IgD-negative memory B cell (primary cell): ENCODE data around the gene NPAS3. TPM values are rescaled to one million over a fixed set of nuclear protein-coding genes. Genes with fewer than 3 reads are reported as not detected.

ENCODE experiments used
- H3K27ac Mint-ChIP-seq, 3 donors: one replicate each; pipeline ENCODE4 v1.8.0; 2020 to 2022; ENCODE audit warnings: mild to moderate bottlenecking in 3 of 3, mixed read lengths in 3 of 3, moderate library complexity in 1 of 3
- H3K27me3 Mint-ChIP-seq: one replicate; pipeline ENCODE4 v1.8.0; 2021; ENCODE audit warnings: mixed read lengths
- H3K36me3 Mint-ChIP-seq: one replicate; pipeline ENCODE4 v1.8.0; 2020; ENCODE audit warnings: mild to moderate bottlenecking, mixed read lengths
- H3K4me1 Mint-ChIP-seq, 3 donors: one replicate each; pipeline ENCODE4 v1.8.0; 2020 to 2022; ENCODE audit warnings: mixed read lengths in 3 of 3, mild to moderate bottlenecking in 1 of 3
- H3K4me3 Mint-ChIP-seq, 4 donors: one replicate each; pipeline ENCODE4 v1.8.0; 2020 to 2022; ENCODE audit warnings: mild to moderate bottlenecking in 4 of 4, mixed read lengths in 4 of 4, moderate library complexity in 3 of 4
- H3K9me3 Mint-ChIP-seq, 3 donors: one replicate each; pipeline ENCODE4 v1.8.0; 2020 to 2021; ENCODE audit warnings: mixed read lengths in 3 of 3, mild to moderate bottlenecking in 1 of 3
- polyA plus RNA-seq: library from polyadenylated mRNA; unstranded; fragments of 300-500 nt; fragmentation: Illumina TruSeq; gene quantifications from one replicate; pipeline ENCODE4 v1.2.3, GENCODE V29; 2021

NPAS3 gene
- not detected for polyA plus RNA-seq

- Mint-ChIP-seq H3K27me3 (peaks cover 37% of the 10 kb centered on the region), H3K4me3 (peak within 1 kb of the TSS; percentile 74 to 97 (median 87)), H3K36me3 (no peaks in the 10 kb centered on the region), H3K4me1 (peaks cover 5 to 9% (median 7%) of the 10 kb centered on the region in 3 donors), H3K9me3 (peaks cover 0 to 2% (median 0%) of the 10 kb centered on the region in 3 donors), H3K27ac (peak within 1 kb of the TSS in 1 of 3 donors; percentile 96)
These were observed at the start of gene NPAS3 for GRCh38 chr14:32938719-32939253. Gene NPAS3 (plus strand): TSS chr14:32938879.

GRCh38 chr14:32896979-32897697, 41.5 kb upstream of the NPAS3 start:
- no peak overlapping the region for H3K27ac Mint-ChIP-seq
- peaks cover 0 to 5% (median 0%) of the 10 kb centered on the region in 3 donors for H3K4me1 Mint-ChIP-seq
- H3K36me3 Mint-ChIP-seq = no peaks in the 10 kb centered on the region
- peak overlapping the region in 2 of 4 donors; percentile 46 to 62 for H3K4me3 Mint-ChIP-seq
- no peaks in the 10 kb centered on the region for H3K9me3 Mint-ChIP-seq
- H3K27me3 Mint-ChIP-seq = no peaks in the 10 kb centered on the region

GRCh38 chr14:32897698-32898064, 41.0 kb upstream of the NPAS3 start:
- Mint-ChIP-seq H3K9me3 (no peaks in the 10 kb centered on the region), H3K36me3 (no peaks in the 10 kb centered on the region), H3K27ac (no peak overlapping the region), H3K27me3 (no peaks in the 10 kb centered on the region), H3K4me1 (peaks cover 0 to 5% (median 0%) of the 10 kb centered on the region in 3 donors), H3K4me3 (peak overlapping the region in 1 of 4 donors; percentile 76)

GRCh38 chr14:32898876-32899275, 39.8 kb upstream of the NPAS3 start:
- H3K4me1 Mint-ChIP-seq = peaks cover 0 to 5% (median 0%) of the 10 kb centered on the region in 3 donors

GRCh38 chr14:32900547-32900946, 38.1 kb upstream of the NPAS3 start:
- H3K27me3 Mint-ChIP-seq = no peaks in the 10 kb centered on the region
- H3K36me3 Mint-ChIP-seq = no peaks in the 10 kb centered on the region
- H3K27ac Mint-ChIP-seq = no peak overlapping the region
- no peak overlapping the region for H3K4me3 Mint-ChIP-seq
- H3K9me3 Mint-ChIP-seq = no peaks in the 10 kb centered on the region
- peaks cover 0 to 5% (median 0%) of the 10 kb centered on the region in 3 donors for H3K4me1 Mint-ChIP-seq

More at GRCh38 chr14:32898876-32899275, 39.8 kb upstream of the NPAS3 start:
- H3K36me3 Mint-ChIP-seq = no peaks in the 10 kb centered on the region
- no peaks in the 10 kb centered on the region for H3K27me3 Mint-ChIP-seq
- no peak overlapping the region for H3K27ac Mint-ChIP-seq
- no peak overlapping the region for H3K4me3 Mint-ChIP-seq
- H3K9me3 Mint-ChIP-seq = no peaks in the 10 kb centered on the region

- Mint-ChIP-seq H3K27me3 (no peaks in the 10 kb centered on the region), H3K9me3 (peaks cover 3 to 6% (median 4%) of the 10 kb centered on the region in 3 donors), H3K36me3 (no peaks in the 10 kb centered on the region), H3K4me3 (no peak overlapping the region), H3K27ac (no peak overlapping the region), H3K4me1 (no peaks in the 10 kb centered on the region)
These were observed 33.7 kb upstream of the NPAS3 start for GRCh38 chr14:32905013-32905412.

GRCh38 chr14:32906672-32907071, 32.0 kb upstream of the NPAS3 start:
- H3K36me3 Mint-ChIP-seq = no peaks in the 10 kb centered on the region
- no peaks in the 10 kb centered on the region for H3K27me3 Mint-ChIP-seq
- peaks cover 3 to 6% (median 4%) of the 10 kb centered on the region in 3 donors for H3K9me3 Mint-ChIP-seq

GRCh38 chr14:32908196-32909084, 30.2 kb upstream of the NPAS3 start:
- Mint-ChIP-seq H3K4me3 (no peak overlapping the region), H3K9me3 (peaks cover 3 to 6% (median 4%) of the 10 kb centered on the region in 3 donors), H3K27me3 (no peaks in the 10 kb centered on the region), H3K27ac (no peak overlapping the region), H3K36me3 (no peaks in the 10 kb centered on the region), H3K4me1 (no peaks in the 10 kb centered on the region)

More at GRCh38 chr14:32906672-32907071, 32.0 kb upstream of the NPAS3 start:
- Mint-ChIP-seq H3K4me3 (no peak overlapping the region), H3K4me1 (no peaks in the 10 kb centered on the region), H3K27ac (no peak overlapping the region)

- Mint-ChIP-seq H3K27me3 (no peaks in the 10 kb centered on the region), H3K36me3 (no peaks in the 10 kb centered on the region), H3K27ac (no peak overlapping the region), H3K9me3 (peaks cover 0 to 2% (median 0%) of the 10 kb centered on the region in 3 donors), H3K4me3 (no peak overlapping the region), H3K4me1 (no peaks in the 10 kb centered on the region)
These were observed 25.0 kb upstream of the NPAS3 start for GRCh38 chr14:32913725-32914124.

GRCh38 chr14:32914391-32914790, 24.3 kb upstream of the NPAS3 start:
- Mint-ChIP-seq H3K4me1 (no peaks in the 10 kb centered on the region), H3K4me3 (no peak overlapping the region), H3K9me3 (peaks cover 0 to 2% (median 0%) of the 10 kb centered on the region in 3 donors), H3K36me3 (no peaks in the 10 kb centered on the region), H3K27ac (no peak overlapping the region), H3K27me3 (no peaks in the 10 kb centered on the region)

- H3K9me3 Mint-ChIP-seq = peaks cover 0 to 2% (median 0%) of the 10 kb centered on the region in 3 donors
- H3K27ac Mint-ChIP-seq = no peak overlapping the region
- peaks cover 2% of the 10 kb centered on the region for H3K27me3 Mint-ChIP-seq
- H3K4me3 Mint-ChIP-seq = no peak overlapping the region
- H3K4me1 Mint-ChIP-seq = no peaks in the 10 kb centered on the region
- H3K36me3 Mint-ChIP-seq = no peaks in the 10 kb centered on the region
These were observed 17.9 kb upstream of the NPAS3 start for GRCh38 chr14:32920696-32921276.

- Mint-ChIP-seq H3K27ac (no peak overlapping the region), H3K4me1 (no peaks in the 10 kb centered on the region), H3K4me3 (no peak overlapping the region), H3K27me3 (peaks cover 8% of the 10 kb centered on the region), H3K9me3 (peaks cover 0 to 3% (median 2%) of the 10 kb centered on the region in 3 donors), H3K36me3 (no peaks in the 10 kb centered on the region)
These were observed 13.2 kb upstream of the NPAS3 start for GRCh38 chr14:32925439-32925838.

- Mint-ChIP-seq H3K4me3 (peak overlapping the region in 1 of 4 donors; percentile 8), H3K36me3 (no peaks in the 10 kb centered on the region), H3K27me3 (peaks cover 41% of the 10 kb centered on the region), H3K27ac (no peak overlapping the region), H3K4me1 (peaks cover 3 to 4% (median 3%) of the 10 kb centered on the region in 3 donors), H3K9me3 (peaks cover 0 to 3% (median 2%) of the 10 kb centered on the region in 3 donors)
These were observed 6.3 kb upstream of the NPAS3 start for GRCh38 chr14:32932302-32932913.

- Mint-ChIP-seq H3K36me3 (no peaks in the 10 kb centered on the region), H3K27me3 (peaks cover 47% of the 10 kb centered on the region), H3K4me3 (no peak overlapping the region), H3K9me3 (peaks cover 0 to 3% (median 2%) of the 10 kb centered on the region in 3 donors), H3K4me1 (peaks cover 3 to 4% (median 3%) of the 10 kb centered on the region in 3 donors), H3K27ac (no peak overlapping the region)
These were observed 5.6 kb upstream of the NPAS3 start for GRCh38 chr14:32932914-32933628.
